Measurements from ENCODE around the gene PCSK5. TPM values are rescaled to one million over a fixed set of nuclear protein-coding genes. Genes with fewer than 3 reads are reported as not detected.
A peak's percentile ranks its signal among the peaks of the same experiment; 100 is the strongest.

The PCSK5 gene
- polyA plus RNA-seq, 4 donors = 13.9 to 16.3 (median 15.0) TPM

DNA sequence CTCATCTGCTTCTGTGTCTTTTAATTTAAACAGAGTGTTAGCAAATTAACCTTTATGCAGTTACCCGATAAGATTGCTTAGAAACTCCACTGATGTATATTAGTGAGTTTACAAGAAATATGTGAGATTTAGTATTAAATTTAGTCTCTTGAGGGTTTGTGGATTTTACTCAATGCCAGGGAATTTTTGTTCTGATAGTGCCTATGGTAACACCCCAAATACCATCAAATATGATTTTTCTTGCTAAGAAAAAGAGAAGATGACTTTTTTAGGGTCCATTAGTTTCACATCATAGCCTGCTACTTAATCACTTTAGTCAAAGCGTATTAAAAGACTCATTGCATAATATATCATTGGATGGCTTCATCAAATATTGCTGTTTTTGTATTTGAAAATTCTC lies 224.9 kb downstream of the PCSK5 start:
- DNase-seq (ENCODE audit: low read depth in 4 of 4, low spot score in 3 of 4) = no peak

DNA sequence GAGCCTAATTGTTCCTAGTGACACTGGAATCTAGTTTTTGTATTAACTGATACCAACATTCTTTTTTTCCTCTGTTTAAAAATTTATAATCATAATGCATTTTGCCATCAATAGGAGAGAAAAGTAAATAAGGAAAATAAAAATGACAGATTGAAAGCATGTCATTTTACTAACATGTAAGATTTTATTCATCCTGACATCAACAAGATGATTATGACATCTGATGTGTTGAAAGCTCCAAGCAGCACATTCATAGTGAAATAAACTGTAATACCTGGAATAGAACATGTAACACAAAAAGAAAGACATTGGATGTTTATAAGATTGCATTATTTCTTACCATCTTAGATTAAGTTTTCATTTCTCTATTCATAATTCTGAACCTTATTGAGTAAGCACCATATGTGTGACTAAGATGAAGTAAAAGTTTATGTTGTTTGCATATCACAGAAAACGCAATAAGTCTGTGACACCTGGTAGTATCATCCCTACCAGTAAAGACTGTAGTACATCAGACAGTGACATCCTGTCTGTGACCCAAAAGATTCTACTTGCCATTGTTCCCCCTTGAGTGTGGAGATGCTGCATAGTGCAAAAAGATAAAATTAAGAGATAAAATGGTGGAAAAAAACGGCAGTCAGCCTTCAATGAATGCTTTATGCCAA lies 225.6 kb downstream of the PCSK5 start:
- no peak for DNase-seq (ENCODE audit: low read depth in 4 of 4, low spot score in 3 of 4)

DNA sequence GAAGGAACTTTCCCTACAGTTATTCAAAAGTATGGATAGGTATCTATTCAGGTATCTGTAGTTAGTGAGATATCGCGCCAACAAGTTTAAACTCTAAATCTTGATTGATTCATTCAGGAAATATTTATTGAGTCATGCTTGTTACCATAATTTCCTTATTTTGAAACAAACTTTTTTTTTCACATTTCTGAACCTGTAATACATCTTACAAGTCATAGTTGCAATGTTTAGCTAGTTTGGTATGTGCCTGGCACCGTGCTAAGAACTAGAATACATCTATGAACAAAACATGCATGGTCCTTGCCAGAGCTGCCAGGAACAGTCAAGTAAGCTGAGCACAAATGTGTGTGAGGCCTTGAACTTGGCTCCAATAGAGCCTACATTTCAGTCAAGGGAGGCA lies 226.4 kb downstream of the PCSK5 start:
- no peak for DNase-seq (ENCODE audit: low read depth in 4 of 4, low spot score in 3 of 4)

DNA sequence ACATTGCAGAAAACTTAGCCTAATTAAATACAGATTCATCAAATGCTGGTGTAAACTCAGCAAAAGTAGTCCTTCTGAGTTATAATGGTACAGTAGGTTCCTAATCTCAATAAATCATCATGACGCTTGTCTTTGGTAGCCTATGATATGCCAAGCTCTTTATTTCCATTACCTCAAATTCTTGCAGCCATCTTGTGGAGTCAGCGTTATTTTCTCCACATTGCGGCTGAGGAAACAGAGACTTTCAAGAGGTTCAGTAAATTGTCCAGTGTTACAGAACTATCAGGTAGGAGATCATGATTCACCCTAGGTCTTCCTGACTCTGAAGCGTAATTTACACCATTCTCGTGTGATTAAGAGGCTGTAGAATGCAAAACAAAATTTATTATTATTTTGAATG lies 237.2 kb downstream of the PCSK5 start:
- no peak for DNase-seq (ENCODE audit: low read depth in 4 of 4, low spot score in 3 of 4)

DNA sequence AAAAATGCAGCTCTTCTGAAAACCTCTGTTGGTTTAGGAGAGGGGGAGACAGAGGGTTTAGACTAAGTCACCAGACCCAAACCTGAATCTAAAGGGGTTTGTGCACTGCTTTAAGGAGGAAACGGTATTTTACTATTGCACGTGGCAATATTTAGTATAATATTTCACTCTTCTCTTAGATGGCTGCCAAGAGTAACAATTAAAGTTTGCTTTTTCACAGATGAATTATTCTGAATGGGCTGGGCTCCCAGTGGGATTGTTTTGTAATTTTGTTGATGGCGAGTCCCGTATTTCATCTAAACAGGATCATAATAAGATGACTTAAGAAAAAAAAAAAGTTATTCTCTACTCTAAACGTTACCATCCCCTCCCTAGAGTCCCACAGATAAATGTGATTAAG lies 245.4 kb downstream of the PCSK5 start:
- DNase-seq (ENCODE audit: low read depth in 4 of 4, low spot score in 3 of 4) = no peak

DNA sequence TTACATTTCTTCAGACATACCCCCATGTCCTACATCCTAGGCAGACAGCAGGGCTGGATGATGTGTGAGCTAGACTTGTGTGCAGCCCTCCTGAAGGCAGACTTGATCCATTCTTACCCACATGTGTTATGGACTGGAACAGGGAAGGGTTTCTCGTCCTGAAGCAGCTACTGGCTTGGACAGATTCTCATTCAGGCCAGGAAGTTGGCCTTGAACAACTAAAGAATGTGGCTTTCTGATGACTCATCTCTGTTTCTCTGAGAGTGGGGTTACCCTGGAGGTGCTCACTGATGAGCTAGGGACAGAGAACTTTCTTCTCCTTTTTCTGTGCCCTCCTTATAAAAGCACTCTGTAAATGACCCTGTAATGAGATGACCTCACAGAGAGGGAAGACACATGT lies 246.5 kb downstream of the PCSK5 start:
- no peak for DNase-seq (ENCODE audit: low read depth in 4 of 4, low spot score in 3 of 4)

DNA sequence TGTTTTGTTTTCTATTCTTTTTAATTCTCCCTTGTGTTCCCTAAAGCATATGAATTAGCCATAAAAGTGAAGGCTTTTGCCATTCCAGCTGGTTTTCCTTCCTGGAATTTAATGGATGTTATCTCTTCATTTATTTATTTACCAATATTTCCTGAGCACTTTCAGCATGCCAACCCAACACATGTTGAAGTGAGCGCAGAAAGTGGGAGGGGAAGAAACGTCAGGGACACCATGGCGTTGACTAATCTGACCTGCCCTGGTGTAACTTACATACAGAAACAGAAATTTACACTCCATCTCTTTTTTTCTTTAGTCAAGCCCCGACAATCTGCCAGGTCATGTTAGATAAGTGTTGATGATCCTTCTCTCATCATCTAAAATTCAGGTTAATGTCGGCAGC lies 247.5 kb downstream of the PCSK5 start:
- no peak for DNase-seq (ENCODE audit: low read depth in 4 of 4, low spot score in 3 of 4)

DNA sequence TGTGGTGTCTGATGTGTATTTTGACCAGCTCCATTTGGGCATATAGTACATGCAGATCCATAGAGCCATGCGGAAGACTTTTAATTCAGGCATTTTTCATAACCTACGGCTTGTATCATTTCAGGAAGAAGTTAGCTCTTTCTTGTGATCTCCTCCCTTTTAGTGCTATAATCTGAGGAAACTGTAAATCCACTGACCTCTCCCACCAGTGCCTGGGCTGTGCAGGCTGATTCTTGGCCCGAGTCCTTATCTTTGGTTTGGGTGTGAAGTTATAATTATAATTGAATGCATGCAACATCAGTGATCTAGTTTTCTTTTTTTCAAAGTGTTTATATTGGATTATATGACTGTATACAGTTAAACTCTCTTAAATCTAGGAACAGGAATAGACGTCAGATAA lies 247.9 kb downstream of the PCSK5 start:
- no peak for DNase-seq (ENCODE audit: low read depth in 4 of 4, low spot score in 3 of 4)

DNA sequence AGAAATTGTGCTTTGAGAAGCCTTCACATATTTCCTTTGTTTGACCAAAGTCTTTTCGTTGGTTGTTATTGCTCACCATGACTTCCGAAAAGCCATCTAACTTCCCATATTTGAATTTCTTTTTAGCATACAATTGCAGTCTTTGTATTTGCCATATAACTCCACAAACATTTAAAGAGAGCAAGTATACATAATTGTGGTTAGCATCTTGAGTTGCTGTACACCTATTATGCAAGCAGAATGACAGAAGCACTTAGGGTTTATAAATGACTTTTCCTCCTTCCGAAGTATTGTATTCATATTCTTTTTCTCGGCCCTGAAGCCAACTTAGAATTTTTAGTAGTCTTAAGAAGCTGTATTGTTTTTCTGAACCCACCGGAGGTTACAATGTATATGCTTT lies 253.4 kb downstream of the PCSK5 start:
- no peak for DNase-seq (ENCODE audit: low read depth in 4 of 4, low spot score in 3 of 4)

DNA sequence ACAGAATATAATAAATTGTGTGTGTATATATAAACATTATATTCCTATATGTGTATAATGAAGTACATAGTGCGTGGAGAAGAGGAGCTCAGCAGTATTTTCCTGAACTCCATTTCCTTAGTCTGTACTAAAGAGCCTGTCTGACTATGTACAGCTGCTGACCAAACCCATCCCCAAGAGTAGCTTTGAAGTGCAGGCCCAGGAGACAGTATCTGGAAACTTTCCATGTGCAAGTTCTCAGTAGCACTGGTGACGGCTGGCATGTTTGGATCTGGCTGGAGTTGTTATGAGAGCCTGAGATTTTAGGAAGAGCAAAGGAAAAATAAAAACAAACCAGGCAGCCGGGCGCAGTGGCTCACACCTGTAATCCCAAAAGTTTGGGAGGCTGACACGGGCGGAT lies 259.5 kb downstream of the PCSK5 start:
- DNase-seq (ENCODE audit: low read depth in 4 of 4, low spot score in 3 of 4) = no peak

DNA sequence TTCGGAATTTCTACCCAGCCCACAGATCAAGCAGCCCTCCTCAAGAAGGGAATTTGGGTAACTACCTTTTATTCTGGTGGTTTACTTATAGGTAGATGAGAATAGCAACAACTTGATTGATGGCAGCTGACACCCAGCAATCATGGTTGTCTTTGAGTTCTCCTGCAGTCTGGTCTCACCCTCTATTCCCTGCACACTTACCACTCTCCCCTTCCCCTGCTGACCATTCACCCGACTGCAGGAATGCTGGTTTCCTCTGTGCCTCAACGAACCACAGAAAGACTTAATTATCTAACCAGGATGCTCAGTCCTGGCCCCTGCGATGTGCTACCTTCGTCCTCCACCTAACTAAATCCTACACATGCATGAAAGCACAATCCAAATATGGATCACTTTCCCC lies 260.8 kb downstream of the PCSK5 start:
- no peak for DNase-seq (ENCODE audit: low read depth in 4 of 4, low spot score in 3 of 4)

DNA sequence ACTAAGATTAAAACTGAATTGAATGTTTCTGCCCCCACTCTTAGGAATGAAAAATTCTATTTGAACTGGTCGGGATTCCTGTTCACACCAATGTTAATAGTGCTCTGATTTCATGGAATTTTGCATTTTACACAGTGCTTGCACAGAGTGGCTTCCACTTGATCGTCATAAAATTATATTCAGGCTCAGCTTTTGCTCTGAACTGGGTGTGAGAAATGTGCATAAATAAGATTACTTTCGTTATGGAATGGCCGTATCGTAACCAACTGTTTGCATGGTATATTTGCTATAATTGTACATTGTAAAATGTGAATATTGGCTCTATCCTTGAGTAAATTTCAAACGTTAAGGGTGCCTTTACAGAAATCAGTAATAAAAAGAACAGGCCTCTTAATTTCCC lies 262.9 kb downstream of the PCSK5 start:
- no peak for DNase-seq (ENCODE audit: low read depth in 4 of 4, low spot score in 3 of 4)

DNA sequence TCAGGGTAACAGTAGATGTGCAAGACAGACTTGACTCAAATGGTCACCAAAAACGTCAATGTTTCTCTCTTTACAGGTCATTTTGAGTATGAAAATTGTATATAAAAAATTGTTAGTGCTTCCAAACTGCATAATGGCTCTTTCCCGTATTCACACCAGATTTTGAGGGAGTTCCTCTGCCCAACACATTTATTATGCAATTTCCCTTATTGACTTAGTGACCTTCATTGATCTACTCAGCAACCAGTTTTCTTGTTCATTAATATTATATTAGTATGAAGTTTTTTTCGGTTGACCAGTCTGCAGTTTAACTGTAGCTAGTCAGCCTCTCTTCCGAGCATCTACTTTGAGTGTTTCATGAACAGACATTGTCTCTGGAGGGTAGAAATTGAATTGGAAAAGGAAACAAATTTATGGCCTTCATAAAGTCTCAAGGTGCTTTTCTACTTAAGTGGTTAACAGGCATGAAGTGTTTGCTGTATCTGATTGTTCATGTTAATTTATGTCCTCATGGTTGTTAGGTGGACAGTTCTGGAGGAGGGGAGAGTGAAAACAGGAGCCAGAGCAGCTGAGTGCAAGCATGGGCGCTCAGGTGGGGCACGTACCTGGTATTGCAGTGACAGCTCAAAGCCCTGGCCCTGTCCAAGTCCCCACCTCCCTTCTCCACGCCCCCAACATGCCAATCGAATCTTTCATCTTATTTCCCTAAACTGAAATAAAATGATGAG lies 263.6 kb downstream of the PCSK5 start:
- DNase-seq (ENCODE audit: low read depth in 4 of 4, low spot score in 3 of 4) = no peak

DNA sequence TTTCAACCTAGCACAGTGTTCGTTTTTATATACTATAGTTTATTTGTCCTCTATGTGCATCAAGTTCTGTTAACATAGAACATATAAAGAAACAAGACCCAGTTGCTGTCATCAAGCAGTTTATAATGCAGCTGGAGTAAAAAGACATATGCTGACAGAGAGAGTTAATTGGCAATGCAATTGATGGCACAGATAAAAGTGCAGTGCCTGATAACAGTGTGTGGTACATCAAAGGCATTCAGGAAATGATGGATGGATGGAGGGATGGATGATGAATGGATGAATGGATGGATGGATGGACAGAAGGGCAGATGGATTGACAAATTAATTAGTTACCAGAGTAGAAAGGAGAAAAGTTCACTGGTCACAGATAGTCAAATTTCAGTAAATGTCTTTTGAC lies 264.9 kb downstream of the PCSK5 start:
- DNase-seq (ENCODE audit: low read depth in 4 of 4, low spot score in 3 of 4) = no peak

DNA sequence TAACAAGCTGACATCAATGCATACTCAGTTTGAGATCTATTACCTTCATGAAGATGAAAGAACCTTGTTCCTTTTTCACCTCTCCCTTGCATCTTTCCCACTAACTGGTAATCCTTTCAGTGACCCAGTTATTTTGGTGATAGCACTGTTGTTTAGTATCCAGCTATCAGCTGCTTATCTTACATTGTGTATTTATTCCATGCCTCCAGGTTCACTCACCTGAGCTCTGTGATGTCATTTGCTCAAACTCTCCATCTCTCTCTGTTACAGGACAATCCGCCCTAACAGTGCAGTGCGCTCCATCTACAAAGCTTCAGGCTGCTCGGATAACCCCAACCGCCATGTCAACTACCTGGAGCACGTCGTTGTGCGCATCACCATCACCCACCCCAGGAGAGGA lies 268.2 kb downstream of the PCSK5 start:
- DNase-seq (ENCODE audit: low read depth in 4 of 4, low spot score in 3 of 4) = no peak

DNA sequence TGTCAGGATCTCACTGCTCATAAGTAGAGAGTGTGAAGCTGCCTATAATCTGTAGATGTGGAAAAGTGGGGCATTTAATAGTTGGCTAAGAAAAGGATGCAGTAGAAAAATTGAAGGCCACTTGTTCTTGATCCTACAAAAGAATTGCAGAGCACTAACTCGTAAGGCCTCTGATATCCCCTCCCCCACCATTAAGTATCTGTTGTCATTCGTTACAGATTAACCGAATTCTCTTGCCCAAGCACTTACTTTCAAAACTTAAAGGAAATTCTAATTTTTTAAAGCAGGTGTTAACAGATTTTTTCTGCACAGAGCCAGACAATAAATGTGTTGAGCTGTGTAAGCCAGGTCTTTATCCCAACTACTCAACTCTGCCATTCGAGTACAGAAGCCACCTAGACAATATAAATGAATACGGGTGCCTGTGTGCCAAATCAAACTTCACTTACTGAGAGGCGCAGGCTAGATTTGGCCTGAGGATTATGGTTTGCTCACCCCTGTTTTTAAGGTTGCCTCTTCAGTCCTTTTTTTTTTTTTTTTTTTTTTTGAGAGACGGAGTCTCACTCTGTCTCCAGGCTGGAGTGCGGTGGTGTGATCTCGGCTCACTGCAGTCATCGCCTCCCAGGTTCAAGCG lies 268.9 kb downstream of the PCSK5 start:
- DNase-seq (ENCODE audit: low read depth in 4 of 4, low spot score in 3 of 4) = no peak

DNA sequence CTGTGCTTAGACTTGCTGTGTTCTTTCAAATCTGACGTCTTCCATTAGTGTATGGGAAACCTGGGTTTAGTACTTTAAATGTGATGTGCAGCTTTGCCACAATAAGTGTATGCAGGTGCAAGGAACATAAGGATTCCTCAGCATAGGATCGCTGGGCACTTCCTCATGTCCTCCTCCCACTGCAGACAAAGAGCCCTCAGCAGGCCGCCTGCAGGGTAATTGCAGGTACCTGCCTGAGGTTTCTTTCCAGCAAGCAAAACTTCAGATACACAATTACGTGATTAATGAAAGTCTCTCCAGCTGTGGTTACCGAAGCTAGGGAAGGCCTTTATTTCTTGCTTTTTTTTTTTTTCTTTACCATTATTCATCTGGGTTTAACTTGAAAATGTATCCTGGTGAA lies 270.6 kb downstream of the PCSK5 start:
- no peak for DNase-seq (ENCODE audit: low read depth in 4 of 4, low spot score in 3 of 4)

DNA sequence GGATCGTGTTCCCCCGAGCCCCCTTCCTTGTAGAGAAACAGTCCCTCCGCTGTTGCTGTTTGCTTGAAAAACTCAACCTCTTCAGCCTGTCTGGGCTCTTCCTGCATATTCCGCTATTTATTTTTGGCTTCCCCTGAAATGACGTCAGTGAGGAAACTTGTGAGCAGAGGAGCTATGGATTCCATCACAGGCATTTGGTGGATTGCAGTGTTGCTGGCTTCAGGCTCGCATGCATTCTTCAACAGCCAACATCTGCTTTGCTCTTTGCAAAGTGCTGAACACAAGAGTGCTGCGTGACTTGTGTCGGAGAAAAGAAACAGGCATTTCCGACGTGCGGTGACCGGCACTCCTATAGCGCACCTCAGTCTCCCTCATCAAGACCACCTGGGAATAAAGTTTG lies 271.1 kb downstream of the PCSK5 start:
- DNase-seq (ENCODE audit: low read depth in 4 of 4, low spot score in 3 of 4) = no peak

DNA sequence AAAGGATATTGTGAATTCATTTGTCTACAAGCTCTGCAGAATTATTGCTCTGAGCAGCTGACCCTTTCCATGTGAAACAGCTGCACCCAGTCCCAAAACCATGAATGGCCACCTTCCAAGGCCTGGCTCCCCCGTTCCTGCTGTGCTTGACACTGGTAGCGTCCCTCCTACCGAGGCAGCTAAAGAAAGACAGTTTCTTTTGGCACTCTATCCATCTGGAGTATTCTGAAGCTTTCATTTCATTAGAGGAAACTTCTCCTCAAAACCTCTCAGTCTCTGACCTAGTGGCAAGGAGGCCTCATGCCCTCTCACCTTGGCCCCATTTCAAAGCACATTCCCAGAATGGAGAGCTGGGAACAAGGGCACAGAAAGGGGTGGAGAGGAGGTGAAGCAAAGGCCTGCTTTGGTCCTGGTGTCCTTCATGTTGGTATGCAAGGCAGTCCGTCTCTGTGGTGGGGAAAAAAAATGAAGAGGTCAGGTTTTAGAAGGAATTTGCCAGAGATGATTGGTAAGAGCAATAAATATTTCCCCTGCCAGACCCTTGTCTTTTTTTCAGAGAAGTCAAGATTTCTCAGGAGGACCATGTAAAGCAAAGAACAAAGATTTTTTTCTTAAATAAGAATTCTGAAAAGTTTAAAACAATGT lies 271.7 kb downstream of the PCSK5 start:
- no peak for DNase-seq (ENCODE audit: low read depth in 4 of 4, low spot score in 3 of 4)

DNA sequence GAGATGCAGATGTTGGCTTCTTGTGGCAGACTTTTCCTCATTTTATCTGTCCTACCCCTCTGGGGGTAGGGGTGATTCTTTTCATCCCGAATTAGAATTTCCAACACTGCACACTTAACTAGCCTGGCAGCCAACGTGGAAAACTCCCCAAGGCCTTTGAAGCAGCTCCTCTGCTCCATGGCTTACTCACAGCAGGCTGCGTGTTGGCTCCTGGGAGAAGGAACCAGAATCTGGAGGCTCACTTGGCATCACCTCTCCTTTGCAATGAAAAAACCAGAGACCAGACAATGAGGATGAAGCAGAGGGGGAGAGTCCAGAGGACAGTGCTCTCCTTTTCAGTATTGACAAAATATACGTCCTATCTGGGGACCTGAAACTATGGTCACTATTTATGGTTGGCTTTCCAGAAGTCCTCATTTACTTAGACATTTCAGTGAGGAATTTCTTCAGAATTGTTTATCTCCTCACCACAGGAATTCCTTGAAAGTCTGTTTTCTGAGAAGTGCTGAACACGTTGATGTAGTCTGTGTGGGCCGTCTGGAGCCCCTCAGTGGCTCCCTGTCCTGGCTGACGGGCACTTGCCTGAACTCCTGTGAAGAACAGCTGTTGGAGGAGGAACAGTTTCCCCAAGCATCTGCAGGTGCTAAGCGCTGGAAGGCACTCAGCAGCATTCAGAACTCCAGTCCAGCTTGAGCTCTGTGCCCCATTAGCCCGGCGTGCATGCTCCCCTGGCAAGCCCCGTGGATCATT lies 272.5 kb downstream of the PCSK5 start:
- DNase-seq (ENCODE audit: low read depth in 4 of 4, low spot score in 3 of 4) = no peak

DNA sequence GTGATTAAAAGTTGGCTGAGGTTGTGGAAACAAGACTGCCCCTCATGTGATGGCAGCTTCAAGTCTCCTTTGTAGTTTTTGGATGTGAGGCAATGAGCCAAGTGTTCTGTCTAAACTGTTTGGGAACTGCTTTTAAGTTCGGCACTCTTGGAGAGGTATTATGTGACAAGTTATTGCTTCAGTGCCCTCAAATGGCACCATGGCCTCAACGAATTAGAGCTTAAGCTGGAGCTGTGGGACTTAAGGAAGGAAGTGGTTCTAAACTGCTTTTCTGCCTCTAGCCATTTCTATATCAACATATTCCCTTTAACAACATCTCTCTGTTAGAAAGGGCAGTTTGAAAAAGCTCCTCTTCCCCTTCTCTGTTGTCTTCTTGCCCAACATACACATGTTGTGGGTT lies 276.1 kb downstream of the PCSK5 start:
- DNase-seq (ENCODE audit: low read depth in 4 of 4, low spot score in 3 of 4) = peak in 1 of 4 donors; percentile 27
